ENCODE measurements around the gene ZFAND6.

DNA sequence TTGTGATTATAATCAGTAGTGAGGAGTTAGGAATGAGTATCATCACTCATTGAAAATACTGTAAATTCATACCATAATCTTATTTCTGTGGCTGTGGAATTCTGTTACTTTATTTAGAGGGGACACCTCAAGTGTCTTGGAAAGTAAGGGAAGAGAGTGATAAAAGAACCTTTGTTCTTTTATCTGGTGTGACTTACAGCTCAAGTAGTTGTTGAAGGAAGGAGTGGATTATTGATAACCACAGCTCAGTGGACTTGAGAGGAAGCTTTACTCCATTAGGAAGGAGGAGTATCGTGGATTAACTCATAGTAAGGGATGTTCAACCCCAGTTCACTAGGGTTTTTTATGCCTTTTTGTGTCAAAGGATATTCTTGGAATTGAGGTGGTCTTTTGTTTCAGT, 61.2 kb downstream of the ZFAND6 start:
- TF ChIP-seq CTCF (conservative IDR thresholded peaks at IDR 0.05; ENCODE audit: low read depth, low read length): no peak
- no peak for TF ChIP-seq EZH2 (IDR thresholded peaks at IDR 0.05; ENCODE audit: borderline replicate concordance, low read depth, low read length, poor library complexity, severe bottlenecking)

All from A673 (cell line).